HG03442 (cell line): ENCODE results near the gene DNAH11.
"Not testable (repeated sequence)": the region's sequence is repeated elsewhere in the genome, so short reads cannot be mapped to it uniquely, and the experiment has no call there.

Experiments used
- ATAC-seq: cut with Tn5 transposase; IDR thresholded peaks from one replicate; pipeline ENCODE4 v1.9.1; 2021; ENCODE audit warnings: mild to moderate bottlenecking, moderate library complexity; ENCODE audit not compliant: unreplicated experiment

Gene DNAH11

GRCh38 chr7:21916629-21917028 lies 373.8 kb downstream of the DNAH11 start:
- no peak for ATAC-seq

- ATAC-seq: no peak
Measured at GRCh38 chr7:21918216-21918615, 375.4 kb downstream of the DNAH11 start.

GRCh38 chr7:21920936-21921335 lies 378.1 kb downstream of the DNAH11 start:
- ATAC-seq: no peak

GRCh38 chr7:21922605-21923004 lies 379.8 kb downstream of the DNAH11 start:
- ATAC-seq: no peak

GRCh38 chr7:21923658-21924057 lies 380.8 kb downstream of the DNAH11 start:
- no peak for ATAC-seq

GRCh38 chr7:21926448-21926847 lies 383.6 kb downstream of the DNAH11 start:
- no peak for ATAC-seq

- no peak for ATAC-seq
Measured at GRCh38 chr7:21927693-21928092, 384.9 kb downstream of the DNAH11 start.

GRCh38 chr7:21933293-21933692 lies 390.5 kb downstream of the DNAH11 start:
- ATAC-seq: not testable (repeated sequence)

GRCh38 chr7:21934808-21935207 lies 392.0 kb downstream of the DNAH11 start:
- no peak for ATAC-seq

GRCh38 chr7:21938463-21938862 lies 395.6 kb downstream of the DNAH11 start:
- no peak for ATAC-seq

- peak; percentile 88 for ATAC-seq
Measured at GRCh38 chr7:21939136-21939857, 396.5 kb downstream of the DNAH11 start.

- ATAC-seq: no peak
Measured at GRCh38 chr7:21939858-21940372, 397.1 kb downstream of the DNAH11 start.

GRCh38 chr7:21941611-21942141 lies 398.8 kb downstream of the DNAH11 start:
- ATAC-seq: no peak

GRCh38 chr7:21942955-21943354 lies 400.1 kb downstream of the DNAH11 start:
- ATAC-seq: no peak

GRCh38 chr7:21943436-21943835 lies 400.6 kb downstream of the DNAH11 start:
- ATAC-seq: no peak

GRCh38 chr7:21944616-21945453 lies 402.0 kb downstream of the DNAH11 start:
- ATAC-seq: no peak

GRCh38 chr7:21945454-21946221 lies 402.8 kb downstream of the DNAH11 start, which contains the start of gene CDCA7L:
CDCA7L (minus strand) TSS chr7:21945899; CDS start chr7:21945804, 95 bp downstream.
- peak; percentile 79 for ATAC-seq

- no peak for ATAC-seq
Measured at GRCh38 chr7:21946222-21946709, 403.4 kb downstream of the DNAH11 start.

GRCh38 chr7:21947056-21947455 lies 404.2 kb downstream of the DNAH11 start:
- ATAC-seq: no peak

GRCh38 chr7:21947946-21948345 lies 405.1 kb downstream of the DNAH11 start:
- ATAC-seq: no peak

- ATAC-seq: no peak
Measured at GRCh38 chr7:21948364-21948763, 405.5 kb downstream of the DNAH11 start.
